Body of pancreas (tissue), 4 donors: ENCODE measurements around the gene ZBTB16. TPM values are rescaled to one million over a fixed set of nuclear protein-coding genes. Genes with fewer than 3 reads are reported as not detected.

Experiments used
- ATAC-seq: fragments of 150-250 bp; one replicate; pipeline ENCODE4 v1.9.1; 2016
- DNase-seq, 4 donors: peaks; one replicate each; pipeline ENCODE4 v3.0.0-alpha.2; 2019
- H3K27ac ChIP-seq, 4 donors: fragments of 200-600 bp; sonication (generic); 1 replicate in 3 of 4; 2 replicates in 1 of 4; pipeline versions ENCODE4 v1.5.1 to v1.6.1; 2016 to 2019; ENCODE audit warnings: mild to moderate bottlenecking in 1 of 4, mixed read lengths in 1 of 4, moderate library complexity in 1 of 4
- H3K27me3 ChIP-seq, 2 donors: fragments of 200-600 bp; sonication (generic); one replicate each; pipeline ENCODE4 v1.6.0; 2016; ENCODE audit warnings: mild to moderate bottlenecking in 1 of 2
- H3K36me3 ChIP-seq, 2 donors: fragments of 200-600 bp; sonication (generic); replicated peaks in 1 of 2; 2 replicates each; pipeline ENCODE4 v1.5.1; 2016; ENCODE audit warnings: low read depth in 2 of 2; ENCODE audit not compliant: insufficient read depth in 1 of 2
- H3K4me1 ChIP-seq: fragments of 200-600 bp; sonication (generic); one replicate; pipeline ENCODE4 v1.6.0; 2016
- H3K4me3 ChIP-seq, 2 donors: fragments of 200-600 bp; sonication (generic); 1 replicate in 1 of 2; 2 replicates in 1 of 2; pipeline ENCODE4 v1.5.1; 2016 to 2019
- H3K9me3 ChIP-seq, 3 donors: fragments of 200-600 bp; sonication (generic); 1 replicate in 2 of 3; 2 replicates in 1 of 3; pipeline ENCODE4 v1.5.1; 2016
- POLR2A ChIP-seq, 3 donors: fragments of 450-650 bp; IDR thresholded peaks; one replicate each; pipeline ENCODE4 v1.6.1; 2016; ENCODE audit warnings: antibody characterized with exemption in 3 of 3, mild to moderate bottlenecking in 2 of 3
- WGBS, 2 donors: methylation state at CpG; one replicate each; pipeline ENCODE4 v1.1.5; 2017; 5-methylcytosine and 5-hydroxymethylcytosine counted together
- intact Hi-C: fragments of 100-400 bp; cut with DNase I; formaldehyde crosslinking; loops from one replicate; pipeline ENCODE4 v1.15.1; 2023
- total RNA-seq, 2 donors: library from RNA; depleted of rRNA; stranded (reverse); fragments of >200 nt; gene quantifications; one replicate each; pipeline ENCODE4 v1.1.0, GENCODE V29; 2016
- TF ChIP-seq, protein P1 (sequence below), 7 experiments: fragments of 450-650 bp in 4 of 7; fragments of 200-600 bp in 3 of 7; sonication (generic) in 3 of 7; IDR thresholded peaks; one replicate each; pipeline ENCODE4 v1.5.1; 2016 to 2019; ENCODE audit warnings: antibody characterized with exemption in 7 of 7

Gene ZBTB16
- total RNA-seq, 2 donors from 2014 or later = 96.5 to 150 TPM

DNA sequence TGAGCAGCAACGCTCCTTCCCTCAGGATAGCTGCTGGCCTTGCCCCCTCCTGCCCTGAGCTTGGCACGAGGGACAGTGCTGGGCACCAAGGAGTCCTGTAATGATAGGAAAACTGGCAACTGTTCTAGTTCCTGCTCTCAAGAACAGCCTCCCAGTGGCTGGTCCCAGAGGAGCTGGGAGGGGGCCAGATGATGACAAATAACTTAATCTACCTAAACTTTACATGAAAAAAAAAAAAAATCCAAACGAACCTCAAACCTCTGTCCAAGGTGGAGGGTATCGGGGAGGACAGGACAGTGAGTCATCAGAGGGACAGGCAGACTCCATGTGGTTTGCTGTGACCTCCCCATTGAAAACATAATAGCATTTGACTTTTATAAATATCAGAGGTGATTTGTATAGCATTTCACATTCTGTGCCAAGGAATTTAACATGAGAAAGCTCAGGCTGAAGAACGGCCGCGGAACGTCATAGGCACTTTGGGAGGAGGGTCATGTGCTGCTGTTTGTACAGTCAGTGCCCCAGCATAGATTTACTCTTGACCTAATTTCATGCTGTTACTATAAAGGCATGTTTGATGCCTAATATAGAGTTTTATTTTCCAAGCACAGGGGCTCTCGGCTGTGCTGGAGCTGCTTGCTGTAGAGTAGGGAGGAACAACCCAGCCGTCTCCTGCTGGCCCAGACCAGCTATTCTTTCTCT is 138.4 kb downstream of the ZBTB16 start:
- intact Hi-C loops = no loop called here

GRCh38 chr11:114199051-114199450 is 139.5 kb downstream of the ZBTB16 start:
- no peaks in the 10 kb centered on the region for H3K27me3 ChIP-seq
- no peaks in the 10 kb centered on the region for H3K9me3 ChIP-seq
- WGBS, 2 donors = 95 to 97% methylated on average over 24 to 26 of the region's 26 CpGs
- intact Hi-C loops = no loop called here
- peaks cover 55% of the 10 kb centered on the region for H3K4me1 ChIP-seq
- no peak overlapping the region for H3K4me3 ChIP-seq
- TF ChIP-seq, protein P1, sequence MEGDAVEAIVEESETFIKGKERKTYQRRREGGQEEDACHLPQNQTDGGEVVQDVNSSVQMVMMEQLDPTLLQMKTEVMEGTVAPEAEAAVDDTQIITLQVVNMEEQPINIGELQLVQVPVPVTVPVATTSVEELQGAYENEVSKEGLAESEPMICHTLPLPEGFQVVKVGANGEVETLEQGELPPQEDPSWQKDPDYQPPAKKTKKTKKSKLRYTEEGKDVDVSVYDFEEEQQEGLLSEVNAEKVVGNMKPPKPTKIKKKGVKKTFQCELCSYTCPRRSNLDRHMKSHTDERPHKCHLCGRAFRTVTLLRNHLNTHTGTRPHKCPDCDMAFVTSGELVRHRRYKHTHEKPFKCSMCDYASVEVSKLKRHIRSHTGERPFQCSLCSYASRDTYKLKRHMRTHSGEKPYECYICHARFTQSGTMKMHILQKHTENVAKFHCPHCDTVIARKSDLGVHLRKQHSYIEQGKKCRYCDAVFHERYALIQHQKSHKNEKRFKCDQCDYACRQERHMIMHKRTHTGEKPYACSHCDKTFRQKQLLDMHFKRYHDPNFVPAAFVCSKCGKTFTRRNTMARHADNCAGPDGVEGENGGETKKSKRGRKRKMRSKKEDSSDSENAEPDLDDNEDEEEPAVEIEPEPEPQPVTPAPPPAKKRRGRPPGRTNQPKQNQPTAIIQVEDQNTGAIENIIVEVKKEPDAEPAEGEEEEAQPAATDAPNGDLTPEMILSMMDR (IDR thresholded peaks at IDR 0.05) = no peak
- TF ChIP-seq POLR2A (IDR thresholded peaks at IDR 0.05) = no peak
- no peak for ATAC-seq
- H3K27ac ChIP-seq = peak overlapping the region; percentile 66 to 83 (median 81)
- no peak for DNase-seq
- H3K36me3 ChIP-seq = no peaks in the 10 kb centered on the region

More for the DNA sequence above, 138.4 kb downstream of the ZBTB16 start:
- Histone ChIP-seq H3K4me1 (peaks cover 63% of the 10 kb centered on the region), H3K27me3 (no peaks in the 10 kb centered on the region), H3K27ac (peak overlapping the region; percentile 66 to 83 (median 81)), H3K4me3 (no peak overlapping the region), H3K9me3 (no peaks in the 10 kb centered on the region), H3K36me3 (no peaks in the 10 kb centered on the region)
- peak; percentile 76 to 88 (median 88) for DNase-seq
- 11% methylated on average over 10 of the region's 10 CpGs for WGBS, 2 donors
- peak; percentile 78 for ATAC-seq
- TF ChIP-seq, protein P1 (IDR thresholded peaks at IDR 0.05) = peak in 2 of 7 experiments; percentile 19
- peak in 1 of 3 donors; percentile 41 for TF ChIP-seq POLR2A (IDR thresholded peaks at IDR 0.05)

- Histone ChIP-seq H3K4me1 (peaks cover 40% of the 10 kb centered on the region), H3K27ac (no peak overlapping the region), H3K36me3 (no peaks in the 10 kb centered on the region), H3K27me3 (no peaks in the 10 kb centered on the region), H3K9me3 (no peaks in the 10 kb centered on the region), H3K4me3 (no peak overlapping the region)
- TF ChIP-seq, protein P1 (IDR thresholded peaks at IDR 0.05) = no peak
- TF ChIP-seq POLR2A (IDR thresholded peaks at IDR 0.05) = no peak
- WGBS, 2 donors = 86 to 88% methylated on average over 9 of the region's 9 CpGs
- intact Hi-C loops = no loop called here
- ATAC-seq (no peak), DNase-seq (no peak)
These were observed 141.0 kb downstream of the ZBTB16 start for GRCh38 chr11:114200351-114201133.

DNA sequence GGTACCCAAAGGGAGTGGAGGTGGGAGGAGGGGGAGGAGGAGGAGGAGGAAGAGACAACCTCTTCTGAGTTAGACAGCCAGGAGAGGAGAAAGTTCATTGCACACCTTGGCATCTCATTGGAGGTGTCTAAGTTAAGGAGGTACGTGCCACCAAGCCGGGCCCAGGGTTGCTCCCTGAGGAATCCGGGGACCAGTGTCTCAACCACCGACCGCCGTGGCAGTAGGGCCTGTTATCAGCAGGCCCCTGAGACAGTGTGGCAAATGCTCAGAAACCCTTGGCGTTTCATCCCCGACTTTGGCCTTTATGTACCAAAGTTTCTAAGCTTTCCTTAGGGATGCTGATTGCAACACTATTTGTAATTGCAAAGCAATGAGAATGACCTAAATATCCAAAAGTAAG is 141.7 kb downstream of the ZBTB16 start:
- WGBS, 2 donors = 90 to 93% methylated on average over 8 of the region's 8 CpGs
- no peaks in the 10 kb centered on the region for H3K36me3 ChIP-seq
- TF ChIP-seq POLR2A (IDR thresholded peaks at IDR 0.05) = no peak
- H3K27ac ChIP-seq = no peak overlapping the region
- H3K27me3 ChIP-seq = no peaks in the 10 kb centered on the region
- no peak for ATAC-seq
- intact Hi-C loops = no loop called here
- peaks cover 33% of the 10 kb centered on the region for H3K4me1 ChIP-seq
- no peak for DNase-seq
- no peak overlapping the region for H3K4me3 ChIP-seq
- H3K9me3 ChIP-seq = no peaks in the 10 kb centered on the region

- no peaks in the 10 kb centered on the region for H3K36me3 ChIP-seq
- WGBS, 2 donors = 67 to 72% methylated on average over 7 to 8 of the region's 8 CpGs
- H3K9me3 ChIP-seq = no peaks in the 10 kb centered on the region
- H3K27me3 ChIP-seq = no peaks in the 10 kb centered on the region
- no peak overlapping the region for H3K27ac ChIP-seq
- no peak for ATAC-seq
- peaks cover 24% of the 10 kb centered on the region for H3K4me1 ChIP-seq
- H3K4me3 ChIP-seq = no peak overlapping the region
- intact Hi-C loops = no loop called here
- DNase-seq = no peak
- no peak for TF ChIP-seq POLR2A (IDR thresholded peaks at IDR 0.05)
- TF ChIP-seq, protein P1 (IDR thresholded peaks at IDR 0.05) = no peak
These were observed 142.6 kb downstream of the ZBTB16 start for GRCh38 chr11:114202011-114202609.
